Activated CD8-positive, alpha-beta T cell treated with anti-CD3 and anti-CD28 coated beads for 36 hours (primary cell): Measurements from ENCODE around the gene APH1B. TPM values are rescaled to one million over a fixed set of nuclear protein-coding genes. Genes with fewer than 3 reads are reported as not detected.

Experiments
- ATAC-seq: fragments of 200-7000 bp; cut with Tn5 transposase; one replicate; pipeline ENCODE4 v1.10.0; 2021; ENCODE audit warnings: mild to moderate bottlenecking, moderate library complexity
- CTCF ChIA-PET: fragments of 350-600 bp; sonication (Branson Sonifier 250); formaldehyde crosslinking; loops from one replicate; lab custom pipeline; 2021; ENCODE audit warnings: antibody characterized with exemption; lab: Charles Lee
- POLR2A ChIA-PET: fragments of 350-600 bp; sonication (Branson Sonifier 250); formaldehyde crosslinking; loops from one replicate; lab custom pipeline; 2021; ENCODE audit warnings: antibody characterized with exemption; lab: Charles Lee
- DNase-seq: peaks from one replicate; pipeline ENCODE4 v3.0.0-alpha.2; 2020
- H3K27ac Mint-ChIP-seq: one replicate; pipeline ENCODE4 v1.8.0; 2021; ENCODE audit warnings: mild to moderate bottlenecking, mixed read lengths
- H3K27me3 Mint-ChIP-seq: one replicate; pipeline ENCODE4 v1.8.0; 2021; ENCODE audit warnings: mixed read lengths
- H3K36me3 Mint-ChIP-seq: one replicate; pipeline ENCODE4 v1.8.0; 2021; ENCODE audit warnings: low read depth, mixed read lengths
- H3K4me1 Mint-ChIP-seq: one replicate; pipeline ENCODE4 v1.8.0; 2021; ENCODE audit warnings: low read depth, mixed read lengths
- H3K4me3 Mint-ChIP-seq: one replicate; pipeline ENCODE4 v1.8.0; 2021; ENCODE audit warnings: mild to moderate bottlenecking, moderate library complexity, mixed read lengths
- H3K9me3 Mint-ChIP-seq: one replicate; pipeline ENCODE4 v1.8.0; 2021; ENCODE audit warnings: mixed read lengths
- intact Hi-C: fragments of 100-400 bp; cut with micrococcal nuclease; formaldehyde crosslinking; loops from one replicate; pipeline ENCODE4 v1.10.0; 2022
- total RNA-seq, 2 experiments: library from RNA; stranded (reverse); gene quantifications; one replicate each; pipeline ENCODE4 v1.2.3, GENCODE V29; 2021
- TF ChIP-seq, protein P1 (sequence below): fragments of 200-600 bp; IDR thresholded peaks from one replicate; pipeline ENCODE4 v1.8.0; 2022; ENCODE audit warnings: antibody characterized with exemption, mild to moderate bottlenecking

The APH1B gene
- total RNA-seq, 2 experiments from 2014 or later, result 7.0 to 9.7 TPM

DNA sequence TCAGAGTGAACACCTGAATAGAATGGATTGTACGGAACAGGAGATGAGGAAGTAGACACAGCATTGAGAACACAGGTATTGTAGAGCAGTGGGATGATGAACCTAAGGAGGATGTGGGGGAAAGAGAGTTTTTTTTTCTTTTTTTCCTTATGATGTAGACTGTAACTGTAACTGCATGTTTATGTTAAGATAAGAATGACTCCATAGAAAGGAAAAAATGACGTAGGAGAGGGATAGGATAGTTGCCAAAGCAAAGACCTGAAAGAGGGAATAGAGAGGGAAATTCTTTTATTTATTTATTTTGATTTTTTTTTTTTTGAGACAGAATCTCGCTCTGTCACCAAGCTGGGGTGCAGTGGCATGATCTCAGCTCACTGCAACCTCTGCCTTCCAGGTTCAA lies 33.2 kb downstream of the APH1B start:
- intact Hi-C loops, result no loop called here
- H3K4me1 Mint-ChIP-seq, result no peaks in the 10 kb centered on the region
- TF ChIP-seq, protein P1, sequence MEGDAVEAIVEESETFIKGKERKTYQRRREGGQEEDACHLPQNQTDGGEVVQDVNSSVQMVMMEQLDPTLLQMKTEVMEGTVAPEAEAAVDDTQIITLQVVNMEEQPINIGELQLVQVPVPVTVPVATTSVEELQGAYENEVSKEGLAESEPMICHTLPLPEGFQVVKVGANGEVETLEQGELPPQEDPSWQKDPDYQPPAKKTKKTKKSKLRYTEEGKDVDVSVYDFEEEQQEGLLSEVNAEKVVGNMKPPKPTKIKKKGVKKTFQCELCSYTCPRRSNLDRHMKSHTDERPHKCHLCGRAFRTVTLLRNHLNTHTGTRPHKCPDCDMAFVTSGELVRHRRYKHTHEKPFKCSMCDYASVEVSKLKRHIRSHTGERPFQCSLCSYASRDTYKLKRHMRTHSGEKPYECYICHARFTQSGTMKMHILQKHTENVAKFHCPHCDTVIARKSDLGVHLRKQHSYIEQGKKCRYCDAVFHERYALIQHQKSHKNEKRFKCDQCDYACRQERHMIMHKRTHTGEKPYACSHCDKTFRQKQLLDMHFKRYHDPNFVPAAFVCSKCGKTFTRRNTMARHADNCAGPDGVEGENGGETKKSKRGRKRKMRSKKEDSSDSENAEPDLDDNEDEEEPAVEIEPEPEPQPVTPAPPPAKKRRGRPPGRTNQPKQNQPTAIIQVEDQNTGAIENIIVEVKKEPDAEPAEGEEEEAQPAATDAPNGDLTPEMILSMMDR, result no peak
- ChIA-PET POLR2A (no interaction called here), CTCF (interaction anchor here (1.1 kb wide), 1 partner anchor 93 kb away, joined by 3 read pairs; no protein-coding TSS in a partner anchor)
- H3K4me3 Mint-ChIP-seq, result no peak overlapping the region
- no peaks in the 10 kb centered on the region for H3K9me3 Mint-ChIP-seq
- DNase-seq, result no peak
- H3K27ac Mint-ChIP-seq, result no peak overlapping the region
- H3K27me3 Mint-ChIP-seq, result no peaks in the 10 kb centered on the region
- ATAC-seq, result no peak
- no peaks in the 10 kb centered on the region for H3K36me3 Mint-ChIP-seq

DNA sequence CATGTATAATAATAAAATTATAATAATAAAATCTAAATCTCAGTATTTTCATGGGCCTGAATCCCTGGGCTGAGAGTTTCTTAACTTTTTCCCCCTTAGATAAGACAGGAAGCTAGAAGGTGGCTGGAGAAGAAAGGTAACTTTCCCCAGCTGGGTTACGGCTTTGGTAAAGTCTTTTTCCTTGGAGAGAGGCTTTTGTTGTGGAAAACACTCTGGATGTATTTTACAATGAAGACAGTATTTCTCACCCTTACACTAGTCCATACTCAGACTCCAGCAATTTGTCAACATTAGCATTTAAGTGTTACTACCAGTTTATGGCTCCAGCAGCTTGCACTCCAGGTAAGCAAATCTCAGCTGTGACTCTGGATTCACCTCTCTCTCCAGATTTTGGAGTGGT lies 34.9 kb downstream of the APH1B start:
- CTCF ChIA-PET, result no interaction called here

DNA sequence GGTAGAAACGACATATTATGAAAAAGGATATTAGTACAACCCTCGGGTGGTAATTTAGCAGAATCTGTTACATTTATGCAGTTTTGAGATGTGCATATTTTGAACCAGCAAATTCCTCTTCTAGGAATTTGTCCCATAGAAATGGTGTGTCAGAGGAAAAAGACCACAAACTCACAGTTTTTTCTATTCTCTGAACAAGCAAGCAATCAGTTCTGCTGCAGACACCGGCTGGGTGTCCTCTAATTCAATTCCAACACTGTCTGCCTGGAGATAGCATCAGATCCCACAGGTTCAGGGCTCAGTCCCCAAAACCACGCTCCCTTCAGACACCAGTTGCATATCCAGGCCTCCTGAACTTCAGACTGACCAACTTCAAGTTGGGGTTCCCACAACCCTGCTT lies 36.4 kb downstream of the APH1B start:
- intact Hi-C loops, result no loop called here
- no peak overlapping the region for H3K27ac Mint-ChIP-seq
- no peaks in the 10 kb centered on the region for H3K27me3 Mint-ChIP-seq
- TF ChIP-seq, protein P1, result no peak
- DNase-seq (no peak), ATAC-seq (no peak)
- no peaks in the 10 kb centered on the region for H3K4me1 Mint-ChIP-seq
- CTCF ChIA-PET, result interaction anchor here (0.7 to 1.4 kb wide), 2 partner anchors 24 to 266 kb away, joined by 3 to 4 read pairs; no protein-coding TSS in a partner anchor
- no peaks in the 10 kb centered on the region for H3K9me3 Mint-ChIP-seq
- no peaks in the 10 kb centered on the region for H3K36me3 Mint-ChIP-seq
- H3K4me3 Mint-ChIP-seq, result no peak overlapping the region
- POLR2A ChIA-PET, result no interaction called here

More for the DNA sequence above, 34.9 kb downstream of the APH1B start:
- no peaks in the 10 kb centered on the region for H3K4me1 Mint-ChIP-seq
- no peak overlapping the region for H3K4me3 Mint-ChIP-seq
- no peaks in the 10 kb centered on the region for H3K27me3 Mint-ChIP-seq
- TF ChIP-seq, protein P1, result no peak
- H3K27ac Mint-ChIP-seq, result no peak overlapping the region
- intact Hi-C loops, result no loop called here
- H3K36me3 Mint-ChIP-seq, result no peaks in the 10 kb centered on the region
- no peak for ATAC-seq
- no peaks in the 10 kb centered on the region for H3K9me3 Mint-ChIP-seq
- DNase-seq, result no peak
- POLR2A ChIA-PET, result no interaction called here

DNA sequence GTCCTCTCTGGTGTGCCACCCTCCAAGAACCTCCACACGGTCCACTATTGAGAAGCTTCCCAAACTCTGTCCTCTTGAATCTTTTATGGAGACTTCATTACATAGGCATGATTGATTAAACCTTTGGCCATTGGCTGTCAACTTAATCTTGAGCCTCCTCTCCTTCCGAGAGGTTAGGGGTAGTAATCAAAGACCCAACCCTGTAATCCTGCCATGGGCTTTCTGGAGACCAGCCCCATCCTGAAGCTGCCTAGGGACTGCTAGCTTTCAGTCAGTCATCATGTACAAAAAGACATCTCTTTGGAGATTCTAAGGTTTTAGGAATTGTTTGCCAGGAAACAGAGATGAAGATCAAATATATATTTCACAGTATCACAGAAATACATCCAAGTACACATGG lies 37.0 kb downstream of the APH1B start:
- no peak for DNase-seq
- intact Hi-C loops, result no loop called here
- ATAC-seq, result no peak
- no peak overlapping the region for H3K4me3 Mint-ChIP-seq
- TF ChIP-seq, protein P1, result no peak
- no peaks in the 10 kb centered on the region for H3K27me3 Mint-ChIP-seq
- H3K4me1 Mint-ChIP-seq, result no peaks in the 10 kb centered on the region
- no peaks in the 10 kb centered on the region for H3K9me3 Mint-ChIP-seq
- ChIA-PET CTCF (interaction anchor here (1.4 kb wide), 1 partner anchor 266 kb away, joined by 4 read pairs; no protein-coding TSS in a partner anchor), POLR2A (no interaction called here)
- H3K27ac Mint-ChIP-seq, result no peak overlapping the region
- no peaks in the 10 kb centered on the region for H3K36me3 Mint-ChIP-seq

DNA sequence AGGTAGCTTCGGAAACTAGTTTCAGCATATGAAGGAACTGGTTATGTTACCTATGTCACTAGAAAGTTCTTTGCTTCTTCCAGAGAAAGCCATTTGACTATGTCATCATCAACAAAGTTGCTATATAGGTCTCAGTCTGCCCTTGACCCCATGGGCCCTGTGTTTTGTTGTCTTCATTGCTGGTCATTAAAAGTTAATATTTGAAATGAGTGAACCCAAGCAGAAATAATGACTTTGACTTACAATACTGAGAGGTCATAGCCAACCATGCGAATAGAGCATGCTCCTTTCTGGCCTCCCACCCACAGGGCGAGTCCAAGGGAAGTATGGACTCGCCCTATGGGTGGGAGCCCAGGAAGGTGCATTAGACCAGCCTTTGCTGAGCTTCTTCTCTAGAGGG lies 40.9 kb downstream of the APH1B start:
- Mint-ChIP-seq H3K27ac (no peak overlapping the region), H3K4me3 (no peak overlapping the region), H3K27me3 (no peaks in the 10 kb centered on the region), H3K9me3 (no peaks in the 10 kb centered on the region), H3K36me3 (no peaks in the 10 kb centered on the region), H3K4me1 (no peaks in the 10 kb centered on the region)
- ChIA-PET CTCF (no interaction called here), POLR2A (no interaction called here)
- DNase-seq, result no peak
- no peak for ATAC-seq
- intact Hi-C loops, result no loop called here
- TF ChIP-seq, protein P1, result no peak
